Thymus (tissue), 11 donors: ENCODE results near the gene SSBP3. TPM values are rescaled to one million over a fixed set of nuclear protein-coding genes. Genes with fewer than 3 reads are reported as not detected.

Experiments used
- DNase-seq, 9 donors: peaks; one replicate each; pipeline ENCODE4 v3.0.0-alpha.2; 2013; ENCODE audit warnings: low spot score in 9 of 9, low read depth in 6 of 9, missing footprints in 1 of 9
- H3K27ac ChIP-seq, 2 donors: one replicate each; pipeline ENCODE4 v1.5.1; 2013; ENCODE audit warnings: control low read depth in 1 of 2, low read depth in 1 of 2, low read length in 1 of 2, mild to moderate bottlenecking in 1 of 2, moderate library complexity in 1 of 2
- H3K27me3 ChIP-seq, 2 donors: one replicate each; pipeline ENCODE4 v1.5.1; 2013; ENCODE audit warnings: low read length in 1 of 2; ENCODE audit not compliant: control insufficient read depth in 2 of 2, insufficient read depth in 1 of 2
- H3K36me3 ChIP-seq, 2 donors: one replicate each; pipeline ENCODE4 v1.5.1; 2013; ENCODE audit warnings: low read length in 1 of 2, mild to moderate bottlenecking in 1 of 2, moderate library complexity in 1 of 2; ENCODE audit not compliant: control insufficient read depth in 2 of 2, insufficient read depth in 2 of 2
- H3K4me1 ChIP-seq, 2 donors: one replicate each; pipeline ENCODE4 v1.5.1; 2013; ENCODE audit warnings: low read length in 2 of 2; ENCODE audit not compliant: control insufficient read depth in 2 of 2, insufficient read depth in 2 of 2
- H3K4me3 ChIP-seq, 2 donors: one replicate each; pipeline ENCODE4 v1.5.1; 2013; ENCODE audit warnings: low read length in 2 of 2, control low read depth in 1 of 2, mild to moderate bottlenecking in 1 of 2
- H3K9me3 ChIP-seq, 2 donors: one replicate each; pipeline ENCODE4 v1.5.1; 2013; ENCODE audit warnings: low read length in 1 of 2, mild to moderate bottlenecking in 1 of 2; ENCODE audit not compliant: control insufficient read depth in 2 of 2, insufficient read depth in 1 of 2
- WGBS: extraction: QIAGEN DNeasy Blood & Tissue Kit; methylation state at CpG from one replicate; pipeline ENCODE4 v1.1.7; 2013; 5-methylcytosine and 5-hydroxymethylcytosine counted together
- polyA plus RNA-seq: library from polyadenylated mRNA; stranded (reverse); fragments of 200-250 nt; gene quantifications from one replicate; pipeline ENCODE4 v1.2.3, GENCODE V29; 2013
- total RNA-seq: library from RNA; stranded (reverse); fragments of 120-200 nt; gene quantifications from one replicate; pipeline ENCODE4 v1.2.4, GENCODE V29; 2013
- donor health status: healthy.

SSBP3 gene
- total and polyA plus RNA-seq, 2 donors, result 36.8 to 55.7 TPM

- no peak overlapping the region for H3K27ac ChIP-seq
- H3K27me3 ChIP-seq, result no peaks in the 10 kb centered on the region
- peaks cover 19 to 48% of the 10 kb centered on the region in 2 donors for H3K4me1 ChIP-seq
- peak in 1 of 9 donors; percentile 26 for DNase-seq
- 65% methylated on average over 8 of the region's 8 CpGs for WGBS
- H3K9me3 ChIP-seq, result no peaks in the 10 kb centered on the region
- no peak overlapping the region for H3K4me3 ChIP-seq
- no peaks in the 10 kb centered on the region for H3K36me3 ChIP-seq
These were observed 10.2 kb upstream of the SSBP3 start for GRCh38 chr1:54416435-54416834.

GRCh38 chr1:54415991-54416390 lies 9.8 kb upstream of the SSBP3 start:
- H3K36me3 ChIP-seq, result no peaks in the 10 kb centered on the region
- no peaks in the 10 kb centered on the region for H3K9me3 ChIP-seq
- no peak overlapping the region for H3K4me3 ChIP-seq
- 93% methylated on average over 9 of the region's 9 CpGs for WGBS
- H3K27me3 ChIP-seq, result no peaks in the 10 kb centered on the region
- no peak overlapping the region for H3K27ac ChIP-seq
- no peak for DNase-seq
- peaks cover 19 to 49% of the 10 kb centered on the region in 2 donors for H3K4me1 ChIP-seq

- WGBS, result 98% methylated on average over 3 of the region's 3 CpGs
- no peaks in the 10 kb centered on the region for H3K27me3 ChIP-seq
- H3K4me1 ChIP-seq, result peaks cover 19 to 53% of the 10 kb centered on the region in 2 donors
- no peaks in the 10 kb centered on the region for H3K36me3 ChIP-seq
- no peak overlapping the region for H3K27ac ChIP-seq
- no peak overlapping the region for H3K4me3 ChIP-seq
- DNase-seq, result no peak
- no peaks in the 10 kb centered on the region for H3K9me3 ChIP-seq
These were observed 9.3 kb upstream of the SSBP3 start for GRCh38 chr1:54415533-54415932.

GRCh38 chr1:54413732-54414131 lies 7.5 kb upstream of the SSBP3 start:
- DNase-seq, result no peak
- Histone ChIP-seq H3K27me3 (no peaks in the 10 kb centered on the region), H3K9me3 (no peaks in the 10 kb centered on the region), H3K4me3 (no peak overlapping the region), H3K4me1 (peaks cover 35 to 71% of the 10 kb centered on the region in 2 donors), H3K27ac (peak overlapping the region in 1 of 2 donors; percentile 8), H3K36me3 (no peaks in the 10 kb centered on the region)
- 96% methylated on average over 4 of the region's 4 CpGs for WGBS

GRCh38 chr1:54413295-54413694 lies 7.1 kb upstream of the SSBP3 start:
- WGBS, result 35% methylated on average over 2 of the region's 2 CpGs
- no peaks in the 10 kb centered on the region for H3K36me3 ChIP-seq
- peak overlapping the region in 1 of 2 donors; percentile 11 for H3K4me3 ChIP-seq
- H3K27ac ChIP-seq, result peak overlapping the region; percentile 8 to 41
- no peaks in the 10 kb centered on the region for H3K9me3 ChIP-seq
- peak in 5 of 9 donors; percentile 44 to 75 (median 58) for DNase-seq
- H3K27me3 ChIP-seq, result no peaks in the 10 kb centered on the region
- H3K4me1 ChIP-seq, result peaks cover 39 to 75% of the 10 kb centered on the region in 2 donors

- no peak for DNase-seq
- no peak overlapping the region for H3K27ac ChIP-seq
- H3K9me3 ChIP-seq, result no peaks in the 10 kb centered on the region
- H3K4me1 ChIP-seq, result peaks cover 36 to 62% of the 10 kb centered on the region in 2 donors
- H3K27me3 ChIP-seq, result no peaks in the 10 kb centered on the region
- H3K4me3 ChIP-seq, result no peak overlapping the region
- no peaks in the 10 kb centered on the region for H3K36me3 ChIP-seq
- 98% methylated on average over 9 of the region's 9 CpGs for WGBS
These were observed 4.2 kb upstream of the SSBP3 start for GRCh38 chr1:54410359-54410758.

- Histone ChIP-seq H3K36me3 (peaks cover under 1% of the 10 kb centered on the region in 2 donors), H3K4me1 (peaks cover 39 to 60% of the 10 kb centered on the region in 2 donors), H3K27me3 (no peaks in the 10 kb centered on the region), H3K9me3 (no peaks in the 10 kb centered on the region), H3K4me3 (no peak overlapping the region), H3K27ac (peak overlapping the region; percentile 48 to 97)
- 72% methylated on average over 9 of the region's 9 CpGs for WGBS
- DNase-seq, result peak in 4 of 9 donors; percentile 40 to 77 (median 48)
These were observed 3.3 kb upstream of the SSBP3 start for GRCh38 chr1:54409156-54410142.

GRCh38 chr1:54408147-54409066 lies 2.2 kb upstream of the SSBP3 start:
- H3K36me3 ChIP-seq, result peaks cover 5 to 11% of the 10 kb centered on the region in 2 donors
- WGBS, result 78% methylated on average over 9 of the region's 9 CpGs
- peak overlapping the region; percentile 82 to 87 for H3K4me3 ChIP-seq
- peak in 2 of 9 donors; percentile 13 to 33 for DNase-seq
- peaks cover 42 to 60% of the 10 kb centered on the region in 2 donors for H3K4me1 ChIP-seq
- peak overlapping the region; percentile 80 to 97 for H3K27ac ChIP-seq
- H3K27me3 ChIP-seq, result no peaks in the 10 kb centered on the region
- no peaks in the 10 kb centered on the region for H3K9me3 ChIP-seq
